ENCODE results near the gene SFXN2.
A peak's percentile ranks its signal among the peaks of the same experiment; 100 is the strongest.
"Not testable (repeated sequence)": the region's sequence is repeated elsewhere in the genome, so short reads cannot be mapped to it uniquely, and the experiment has no call there.

SFXN2 gene

DNA sequence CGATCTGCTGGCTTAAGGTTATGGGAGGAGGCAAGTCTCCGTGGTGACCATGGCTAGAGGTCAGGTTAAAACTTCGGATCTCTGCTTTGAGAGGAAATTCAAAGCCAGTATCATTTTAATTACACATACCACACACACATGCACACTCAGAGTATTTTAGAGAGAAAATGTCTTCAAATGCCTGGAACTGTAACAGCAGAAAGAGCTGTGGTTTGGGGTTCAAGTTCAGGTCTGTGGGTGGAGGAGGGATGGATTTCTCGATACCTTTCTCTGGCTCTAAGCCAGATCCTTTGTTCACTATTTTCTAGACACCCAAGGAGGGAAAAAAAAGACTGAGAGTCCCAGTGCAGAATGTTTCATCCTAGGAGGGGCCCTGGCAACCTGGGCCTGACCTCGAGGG is 32.7 kb upstream of the SFXN2 start:
- no peak for DNase-seq

DNA sequence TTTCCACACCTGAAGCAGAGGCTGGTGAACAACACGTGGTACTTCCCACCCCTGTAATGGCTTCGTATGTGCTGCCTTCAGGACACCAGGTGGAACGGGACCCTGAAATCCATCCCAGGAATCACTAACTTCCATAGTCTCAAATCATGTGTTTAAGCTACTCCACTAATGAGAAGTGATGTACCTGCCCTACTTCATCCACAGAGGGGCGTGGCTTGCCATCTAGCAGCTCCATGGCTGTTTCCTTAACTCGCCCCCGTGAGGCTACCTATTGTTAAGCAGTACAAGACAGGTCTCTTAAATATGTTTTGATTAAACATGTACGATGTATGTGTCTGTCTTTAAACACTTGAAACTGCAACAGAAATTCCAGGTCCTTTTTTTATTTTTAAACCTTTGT is 32.0 kb upstream of the SFXN2 start:
- DNase-seq, result no peak

DNA sequence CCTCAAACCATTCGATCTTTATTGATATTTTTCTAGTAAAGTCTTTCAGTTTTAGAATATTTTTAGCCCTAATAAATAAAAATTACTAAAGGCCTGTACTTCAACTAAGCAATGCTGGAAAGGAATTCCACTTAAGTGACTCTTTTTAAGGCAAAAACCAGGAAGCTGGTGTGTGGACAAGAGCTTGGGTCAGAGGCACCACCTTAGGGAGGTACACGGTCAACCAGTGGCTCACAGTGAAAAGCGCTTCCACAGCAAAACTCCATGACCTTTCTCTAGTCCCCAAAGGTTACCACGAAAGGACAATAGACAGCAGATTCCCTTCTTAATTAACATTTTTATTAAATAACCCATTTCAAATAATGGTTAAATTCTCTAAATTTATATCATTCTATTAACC is 31.5 kb upstream of the SFXN2 start:
- no peak for DNase-seq

DNA sequence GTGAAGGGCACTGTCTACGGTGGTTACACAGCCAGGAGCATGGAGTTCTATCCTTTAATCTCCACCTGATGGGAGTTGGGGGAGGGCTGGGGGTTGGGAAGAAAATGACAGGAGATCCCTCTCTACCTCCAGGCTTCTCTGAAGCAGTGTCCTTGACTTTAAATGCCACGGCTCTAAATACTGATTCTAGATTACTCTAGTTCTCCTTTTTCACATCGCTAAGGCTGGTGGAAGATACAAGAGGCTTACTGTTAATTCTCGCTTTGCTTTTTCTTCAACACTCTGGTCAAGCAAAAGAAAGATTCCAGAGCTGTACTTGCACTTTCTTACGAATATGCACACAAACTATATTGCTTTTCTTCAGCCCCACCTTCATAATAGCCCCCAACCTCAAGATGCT is 30.7 kb upstream of the SFXN2 start:
- DNase-seq, result no peak

DNA sequence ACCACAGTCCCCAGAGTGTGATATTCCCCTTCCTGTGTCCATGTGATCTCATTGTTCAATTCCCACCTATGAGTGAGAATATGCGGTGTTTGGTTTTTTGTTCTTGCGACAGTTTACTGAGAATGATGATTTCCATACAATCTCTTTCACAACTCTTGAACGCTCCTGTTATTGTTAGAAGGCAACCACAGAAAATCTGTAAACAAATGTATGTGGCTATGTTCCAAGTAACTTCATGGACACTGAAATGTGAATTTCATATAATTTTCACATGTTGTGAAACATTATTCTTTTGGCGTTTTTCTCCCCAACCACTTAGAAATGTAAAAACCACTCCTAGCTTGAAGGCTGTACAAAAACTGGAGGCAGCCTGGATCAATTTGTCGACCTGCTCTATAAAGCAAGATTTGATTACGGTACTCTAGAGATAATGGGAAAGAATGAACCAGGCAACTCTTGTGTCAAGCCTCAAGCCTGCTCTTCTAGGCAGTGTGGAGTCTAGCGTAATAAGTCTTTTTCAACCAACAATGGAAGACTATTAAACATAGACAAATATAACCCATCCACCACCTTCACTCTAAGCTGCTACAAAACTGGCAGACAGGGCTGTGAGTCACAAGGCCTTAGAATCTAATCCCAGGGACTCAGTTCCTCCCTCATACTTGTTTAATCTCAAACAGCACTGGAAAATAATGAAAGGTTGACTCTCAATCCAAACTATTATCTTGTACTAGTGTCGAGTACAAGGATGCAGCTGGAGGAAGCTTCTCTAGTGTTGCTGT is 23.0 kb upstream of the SFXN2 start:
- no peak for DNase-seq

DNA sequence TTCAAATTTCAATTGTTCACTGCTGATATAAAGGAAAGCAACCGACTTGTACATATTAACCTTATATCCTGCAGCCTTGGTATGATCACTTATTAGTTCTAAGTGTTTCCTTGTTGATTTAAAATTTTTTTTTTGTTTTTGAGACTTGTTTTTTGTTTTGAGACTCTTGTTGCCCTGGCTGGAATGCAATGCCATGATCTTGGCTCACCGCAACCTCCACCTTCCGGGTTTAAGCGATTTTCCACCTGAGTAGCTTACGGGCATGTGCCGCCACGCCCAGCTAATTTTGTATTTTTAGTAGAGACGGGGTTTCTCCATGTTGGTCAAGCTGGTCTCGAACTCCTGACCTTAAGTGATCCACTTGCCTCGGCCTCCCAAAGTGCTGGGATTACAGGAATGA is 19.0 kb upstream of the SFXN2 start:
- not testable (repeated sequence) for DNase-seq

DNA sequence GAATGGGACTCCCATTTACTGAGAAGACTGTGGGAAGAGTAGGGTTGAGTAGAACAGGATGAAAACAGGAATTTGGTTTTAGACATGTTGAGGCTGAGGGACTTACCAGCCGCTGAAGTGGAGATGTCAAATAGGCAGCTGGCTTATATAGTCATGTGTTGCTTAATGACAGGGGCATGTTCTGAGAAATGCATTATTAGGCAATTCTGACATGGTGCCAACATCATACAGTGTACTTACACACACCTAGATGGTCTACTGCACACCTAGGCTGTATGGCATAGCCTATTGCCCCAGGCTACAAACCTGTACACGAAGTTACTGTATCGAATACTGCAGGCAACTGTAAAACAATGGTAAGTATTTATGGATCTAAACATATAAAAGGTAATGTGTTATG is 17.7 kb upstream of the SFXN2 start:
- DNase-seq, result no peak

DNA sequence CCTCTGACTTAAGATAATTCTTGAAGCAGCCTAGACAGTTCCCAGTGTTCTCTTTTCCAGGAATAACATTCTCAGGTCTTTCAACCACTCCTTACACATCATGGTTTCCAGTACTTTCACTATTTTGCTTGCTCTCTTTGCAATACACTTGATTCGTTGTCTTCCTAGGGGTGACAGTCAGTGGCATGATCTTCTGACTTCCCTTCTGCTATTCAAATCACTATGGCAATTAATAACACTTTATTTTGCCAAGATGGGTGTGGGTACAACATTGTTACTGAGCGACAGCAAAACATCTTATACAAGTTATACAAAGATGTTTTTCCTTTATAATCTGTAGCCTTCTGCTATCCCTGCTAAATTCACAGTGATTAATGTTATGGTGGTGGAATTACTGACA is 15.5 kb upstream of the SFXN2 start:
- no peak for DNase-seq

DNA sequence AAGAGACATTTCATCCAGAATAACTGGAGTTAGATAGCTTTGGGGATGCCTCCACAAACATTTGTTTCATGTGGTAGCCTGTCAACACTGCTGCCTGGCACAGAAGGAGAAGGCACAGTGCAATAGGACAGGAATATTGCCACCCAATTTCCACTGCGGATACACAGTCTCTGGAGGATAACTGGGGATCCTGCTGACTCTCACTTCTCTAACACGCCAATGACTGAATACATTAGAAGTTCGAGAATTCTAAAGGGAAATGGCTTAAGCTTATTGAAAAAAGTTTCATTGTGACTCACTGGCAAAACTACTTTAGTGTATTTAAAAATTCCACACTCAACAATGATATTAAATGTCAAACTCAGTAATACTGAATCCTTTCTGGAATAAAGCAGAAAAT is 13.2 kb upstream of the SFXN2 start:
- DNase-seq, result no peak

DNA sequence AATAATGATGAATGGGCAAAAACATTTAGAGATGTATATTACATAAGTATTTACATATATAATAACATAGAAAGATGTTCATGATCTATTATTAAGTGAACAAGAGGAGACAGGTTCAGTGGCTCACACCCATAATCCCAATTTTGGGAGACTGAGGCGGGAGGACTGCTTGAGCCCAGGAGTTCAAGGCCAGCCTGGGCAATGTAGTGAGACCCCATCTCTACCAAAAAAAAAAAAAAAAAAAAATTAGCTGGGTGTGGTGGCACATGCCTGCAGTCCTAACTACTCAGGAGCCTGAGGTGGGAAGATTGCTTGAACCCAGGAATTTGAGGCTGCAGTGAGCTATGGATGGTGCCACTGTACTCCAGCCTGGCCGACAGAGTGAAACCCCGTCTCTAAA is 12.6 kb upstream of the SFXN2 start:
- no peak for DNase-seq

DNA sequence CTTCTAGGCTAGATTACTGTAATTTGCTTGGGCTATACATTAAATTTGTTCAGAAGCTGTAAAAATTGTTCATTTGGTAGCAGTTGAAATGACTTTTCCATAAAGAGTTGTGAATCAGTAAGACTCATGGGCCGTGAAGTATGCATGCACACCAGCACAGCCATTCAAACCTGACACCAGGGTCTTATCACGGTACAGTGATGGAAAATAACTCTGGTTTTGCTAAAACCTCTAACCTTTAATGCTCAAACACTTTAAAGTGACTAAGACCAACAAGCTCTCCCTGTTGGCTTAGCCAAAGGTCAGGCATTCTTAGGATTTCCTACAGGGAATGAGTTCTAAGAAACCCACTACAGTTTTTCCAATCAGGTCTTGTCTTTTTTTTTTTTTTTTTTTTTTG is 11.7 kb upstream of the SFXN2 start:
- no peak for DNase-seq

DNA sequence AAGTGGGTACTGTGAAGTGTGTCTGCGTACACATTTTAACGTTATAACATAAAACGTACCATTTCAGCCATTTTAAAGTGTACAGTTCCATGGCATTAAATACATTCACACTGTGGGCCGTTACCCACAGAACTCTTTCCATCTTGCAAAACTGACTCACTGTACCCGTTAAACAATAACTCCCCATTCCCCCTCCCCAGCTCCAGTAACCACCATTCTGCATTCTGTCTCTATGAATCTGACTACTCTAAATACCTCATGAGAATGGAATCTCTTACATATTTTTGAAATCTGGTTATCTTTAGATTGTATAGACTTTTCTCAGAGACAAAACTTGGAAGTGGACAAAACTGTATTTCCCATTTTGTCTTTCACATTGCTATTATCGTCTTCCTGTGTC is 9.5 kb upstream of the SFXN2 start:
- no peak for DNase-seq

DNA sequence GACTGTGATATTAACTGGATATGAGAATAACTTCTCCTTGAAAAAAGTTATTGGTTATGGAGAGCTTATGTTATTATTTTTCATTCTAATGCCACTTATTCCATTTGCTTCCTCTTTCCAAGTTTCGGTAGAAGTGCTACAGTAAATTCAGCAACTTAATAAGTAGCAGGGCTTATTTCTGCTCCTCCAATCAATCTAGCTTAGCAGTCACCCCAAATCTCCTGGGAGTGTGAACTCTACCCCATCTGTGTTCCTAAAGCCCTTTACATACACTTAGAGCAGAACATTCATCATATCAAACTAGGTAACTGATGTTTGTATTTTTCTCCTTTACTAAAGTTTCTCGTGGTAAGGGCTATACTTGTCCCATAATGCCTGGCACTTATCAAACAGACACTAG is 8.9 kb upstream of the SFXN2 start:
- DNase-seq, result no peak

DNA sequence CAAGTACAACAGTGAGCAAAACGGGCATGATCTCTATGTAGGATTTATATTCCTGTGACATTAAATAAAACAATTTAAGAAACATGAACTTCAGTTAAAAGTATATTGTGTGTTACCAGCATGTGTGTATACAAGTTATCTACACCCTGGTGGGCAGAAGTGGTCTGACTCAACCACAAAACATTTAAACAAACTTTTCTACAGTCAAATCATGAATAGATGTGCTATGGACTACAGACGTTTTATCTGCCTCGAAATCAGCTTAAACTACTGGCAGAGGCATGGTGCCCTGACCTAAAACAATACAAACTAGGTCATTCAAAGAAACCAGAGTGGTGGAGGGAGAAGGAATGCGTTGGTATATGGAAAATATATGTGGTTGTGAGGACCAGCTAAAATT is 3.8 kb upstream of the SFXN2 start:
- DNase-seq, result peak in 1 of 2 donors; percentile 30

DNA sequence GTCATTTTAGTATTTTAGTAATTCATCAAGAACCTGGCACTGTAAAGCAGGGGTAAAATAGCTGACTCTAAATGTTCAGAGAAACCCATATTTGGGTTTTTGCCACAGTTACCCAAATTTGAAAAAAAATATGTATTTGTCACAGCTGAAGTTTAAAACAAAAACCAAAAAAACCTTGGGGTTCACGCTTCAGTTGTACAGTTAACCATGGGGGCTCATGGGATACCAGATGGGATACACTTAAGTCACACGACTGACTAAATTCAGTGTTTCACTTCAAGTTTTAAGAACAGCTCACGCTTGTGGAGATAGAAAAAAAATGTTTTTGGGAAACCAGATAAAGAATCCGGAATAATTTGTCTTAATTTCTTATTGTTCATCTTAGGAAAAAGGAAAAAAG is 2.3 kb upstream of the SFXN2 start:
- DNase-seq, result no peak

DNA sequence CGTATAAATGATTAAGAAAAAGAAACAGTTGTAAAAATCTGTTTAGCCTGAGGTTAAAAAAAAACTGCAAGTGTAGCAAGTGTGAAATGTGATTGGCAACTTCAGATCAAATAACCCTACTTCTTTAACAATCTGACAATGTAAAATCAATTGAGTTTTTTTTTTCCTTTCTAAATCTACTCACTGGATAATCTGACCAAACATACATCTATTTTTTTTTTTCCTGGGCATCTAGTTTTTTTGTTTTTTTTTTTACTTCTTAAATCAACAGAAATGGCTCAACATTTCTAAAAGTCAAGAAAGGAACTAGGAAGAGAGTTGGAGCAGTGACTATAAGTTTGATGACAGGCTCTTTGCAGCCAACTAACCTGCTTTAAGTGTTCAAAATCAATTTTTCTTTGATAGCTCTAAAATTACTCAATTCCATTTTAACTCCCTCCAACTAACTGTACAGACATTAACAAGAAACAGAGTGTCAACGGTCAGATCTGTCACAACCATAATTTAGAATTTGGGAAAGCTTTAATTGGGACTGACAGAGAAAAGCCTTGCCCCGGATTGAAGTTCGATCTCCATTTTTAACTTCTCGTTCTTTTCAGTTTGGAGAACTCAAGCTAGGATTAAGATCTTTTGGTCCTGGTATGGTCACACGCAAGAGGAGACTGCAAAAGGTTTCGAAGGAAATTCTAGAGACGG is 1.4 kb upstream of the SFXN2 start:
- DNase-seq, result no peak

DNA sequence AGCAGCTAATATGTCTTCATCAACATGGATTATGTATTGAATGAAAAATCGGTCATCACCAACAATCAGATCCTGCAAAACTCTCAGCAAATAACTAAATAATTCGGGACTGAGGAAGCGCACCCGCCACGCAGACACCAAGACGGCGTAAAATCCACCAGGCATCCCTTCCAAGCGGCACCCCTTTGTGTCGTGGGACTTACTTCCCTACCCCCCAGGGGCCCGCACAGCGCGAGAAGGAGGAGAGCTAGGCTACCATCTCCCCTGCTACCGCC is 960 bp upstream of the SFXN2 start:
- DNase-seq, result peak in 1 of 2 donors; percentile 67

DNA sequence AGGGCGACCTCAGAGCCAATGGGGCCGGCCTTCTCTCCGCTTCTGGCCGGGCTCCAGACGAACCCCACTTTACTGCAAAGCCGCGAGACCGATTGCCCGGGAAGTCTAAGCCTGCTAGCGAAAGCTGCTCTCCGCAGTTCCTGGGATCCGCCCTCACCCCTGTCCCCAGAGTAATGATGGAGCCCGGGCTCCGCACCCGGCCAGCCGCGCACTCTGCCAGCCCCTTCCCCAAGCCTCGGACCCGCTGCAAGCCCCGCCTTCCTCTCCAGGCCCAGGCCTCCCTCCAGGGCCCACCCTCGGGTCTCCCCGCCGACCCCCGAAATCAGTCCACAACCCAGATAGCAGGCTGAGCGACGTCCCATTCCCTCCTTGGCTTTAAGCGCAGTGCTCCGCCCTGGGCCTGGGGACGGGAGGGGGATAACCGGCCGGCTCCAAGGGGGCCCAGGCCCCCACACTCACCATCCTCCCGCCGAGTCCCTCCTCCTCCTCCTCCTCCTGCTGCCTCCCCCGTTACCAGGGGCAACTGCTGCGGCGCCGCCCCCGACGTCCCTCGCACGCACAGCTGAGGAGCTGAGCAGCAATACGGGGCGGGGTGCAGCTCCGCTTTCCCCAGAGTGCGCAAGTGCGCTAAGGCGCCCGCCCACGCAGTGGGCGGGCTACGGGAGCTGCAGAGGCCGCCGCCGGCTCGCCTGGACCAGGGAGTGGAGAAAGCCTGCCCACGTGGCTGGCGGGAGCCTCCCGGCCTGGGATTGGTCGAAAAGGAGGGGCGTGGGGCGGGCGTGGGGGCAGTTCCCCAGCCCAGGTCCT is 419 bp upstream of the SFXN2 start, which contains the start of gene ARL3:
Gene ARL3, minus strand, starts transcription at position 584 of the 807 bp plus-strand sequence. Its CDS starts 122 bp downstream, at position 462.
- peak; percentile 95 to 96 for DNase-seq

DNA sequence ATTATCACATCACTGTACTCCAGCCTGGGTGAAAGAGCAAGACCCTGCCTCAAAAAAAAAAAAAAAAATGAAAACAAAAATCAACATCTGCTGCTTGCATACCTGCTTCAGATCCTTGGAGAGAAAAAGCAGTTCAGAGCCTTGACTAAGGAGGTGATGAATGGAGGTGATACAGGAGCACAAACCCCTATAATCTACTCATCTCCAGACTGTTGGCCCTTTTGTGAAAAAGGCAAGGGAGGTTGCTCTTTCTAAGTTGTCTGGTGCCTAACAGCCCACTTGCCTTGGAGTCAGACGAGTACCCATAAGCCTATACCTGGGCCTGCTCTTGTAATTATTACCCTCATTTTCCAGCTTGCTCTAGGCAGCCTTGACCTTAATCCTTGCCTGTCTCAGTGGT is 1.4 kb downstream of the SFXN2 start:
- DNase-seq, result no peak

DNA sequence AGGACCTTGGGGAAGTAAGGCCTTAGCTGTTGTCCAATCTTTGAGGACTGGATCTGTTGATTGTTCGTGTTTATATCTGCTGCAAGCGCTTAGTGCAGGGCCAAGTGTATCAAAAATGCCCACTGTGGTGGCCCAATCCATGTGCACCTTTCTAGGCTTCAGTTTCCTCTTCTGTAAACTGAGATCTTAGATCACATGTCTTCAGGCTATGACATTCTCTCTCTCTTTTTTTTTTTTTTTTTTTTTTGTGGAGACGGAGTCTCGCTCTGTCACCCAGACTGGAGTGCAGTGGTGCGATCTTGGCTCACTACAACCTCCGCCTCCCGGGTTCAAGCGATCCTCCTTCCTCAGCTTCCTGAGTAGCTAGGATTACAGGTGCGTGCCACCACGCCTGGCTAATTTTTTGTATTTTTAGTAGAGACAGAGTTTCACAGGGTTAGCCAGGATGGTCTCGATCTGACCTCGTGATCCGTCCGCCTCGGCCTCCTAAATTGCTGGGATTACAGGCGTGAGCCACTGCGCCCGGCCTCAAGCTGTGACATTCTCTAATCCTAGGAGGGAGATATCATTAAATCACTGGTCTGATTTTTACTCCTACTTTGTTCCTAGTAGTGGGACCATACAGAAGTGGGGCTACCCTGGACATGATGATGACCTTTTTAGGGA is 2.6 kb downstream of the SFXN2 start:
- not testable (repeated sequence) for DNase-seq

DNA sequence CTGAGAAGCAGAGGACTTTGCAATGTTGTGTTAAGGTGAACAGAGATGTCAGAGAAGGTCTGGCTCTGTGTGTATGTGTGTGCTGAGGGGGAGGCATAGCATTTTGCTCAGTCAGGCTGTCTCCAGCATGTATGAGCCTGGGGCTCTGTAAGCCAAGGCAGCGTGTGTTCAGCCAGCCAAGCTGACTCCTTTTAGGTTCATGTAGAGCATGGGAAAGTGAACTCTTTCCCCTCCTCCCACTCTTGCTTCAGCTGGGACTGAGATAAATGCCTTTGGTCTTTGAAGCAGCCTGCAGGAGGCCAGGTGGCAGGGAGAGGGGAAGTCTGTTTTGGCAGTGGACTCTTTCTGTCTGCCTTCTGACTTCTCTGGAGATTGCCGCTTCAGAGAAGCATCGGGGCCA is 3.8 kb downstream of the SFXN2 start:
- no peak for DNase-seq

DNA sequence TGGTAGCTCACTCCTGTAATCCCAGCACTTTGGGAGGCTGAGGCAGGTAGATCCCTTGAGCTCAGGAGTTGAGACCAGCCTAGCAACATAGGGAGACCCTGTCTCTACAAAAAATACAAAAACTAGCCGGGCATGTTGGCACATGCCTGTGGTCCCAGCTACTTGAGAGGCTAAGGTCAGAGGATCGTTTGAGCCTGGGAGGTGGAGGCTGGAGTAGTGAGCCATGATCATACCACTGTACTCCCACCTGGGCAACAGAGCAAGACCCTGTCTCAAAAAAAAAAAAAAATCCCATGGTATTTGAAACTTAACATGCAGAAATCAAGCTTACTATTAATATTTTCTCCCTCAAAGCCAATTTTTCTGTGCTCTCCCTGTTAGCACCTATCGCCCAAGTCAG is 5.9 kb downstream of the SFXN2 start:
- no peak for DNase-seq

DNA sequence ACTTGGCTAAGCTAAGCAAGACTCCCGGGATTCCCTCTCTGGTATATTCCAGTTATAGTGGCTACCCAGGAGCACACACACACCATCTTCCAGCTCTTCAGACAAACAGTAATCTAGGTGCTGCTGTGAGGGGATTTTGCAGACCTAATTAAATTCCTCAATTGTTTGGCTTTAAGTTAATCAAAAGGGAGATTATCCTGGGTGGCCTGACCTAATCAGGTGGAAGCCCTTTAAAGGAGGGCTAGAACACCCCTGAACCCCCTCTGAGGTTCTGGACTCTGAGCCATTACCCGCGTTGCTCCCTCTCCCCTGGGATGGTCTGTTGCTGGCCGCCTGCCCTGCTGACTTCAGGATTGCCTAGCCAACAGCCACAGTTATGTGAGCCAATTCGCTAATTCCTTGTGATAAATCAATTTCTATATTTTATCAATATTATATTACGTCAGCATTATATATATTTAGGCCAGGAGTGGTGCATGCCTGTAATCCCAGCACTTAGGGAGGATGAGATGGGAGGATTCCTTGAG is 6.4 kb downstream of the SFXN2 start:
- no peak for DNase-seq

All from CD4-positive, alpha-beta T cell treated with Interferon alpha-2 for 1 hour (primary cell).